Liver (tissue), 9 donors: ENCODE measurements around the gene RNGTT. TPM values are rescaled to one million over a fixed set of nuclear protein-coding genes. Genes with fewer than 3 reads are reported as not detected.

Experiments
- DNase-seq: peaks from one replicate; pipeline ENCODE4 v3.0.0-alpha.2; 2017; ENCODE audit warnings: low spot score
- H3K27ac ChIP-seq, 2 donors: one replicate each; pipeline ENCODE4 v1.7.0; 2013; ENCODE audit warnings: inconsistent platforms in 2 of 2, low read length in 2 of 2, control low read depth in 1 of 2, low read depth in 1 of 2, mild to moderate bottlenecking in 1 of 2
- H3K27me3 ChIP-seq, 4 donors: one replicate each; pipeline versions ENCODE4 v1.6.1 to v1.7.0; 2013; ENCODE audit warnings: low read length in 3 of 4, inconsistent platforms in 1 of 4, mild to moderate bottlenecking in 1 of 4, moderate library complexity in 1 of 4; ENCODE audit not compliant: control insufficient read depth in 4 of 4, insufficient read depth in 4 of 4
- H3K36me3 ChIP-seq, 4 donors: one replicate each; pipeline versions ENCODE4 v1.6.1 to v1.7.0; 2013; ENCODE audit warnings: low read length in 3 of 4, mild to moderate bottlenecking in 3 of 4, low read depth in 1 of 4, moderate library complexity in 1 of 4; ENCODE audit not compliant: control insufficient read depth in 4 of 4, insufficient read depth in 3 of 4
- H3K4me1 ChIP-seq, 4 donors: one replicate each; pipeline versions ENCODE4 v1.6.1 to v1.7.0; 2013; ENCODE audit warnings: low read length in 3 of 4, mild to moderate bottlenecking in 3 of 4, moderate library complexity in 1 of 4; ENCODE audit not compliant: control insufficient read depth in 4 of 4, insufficient read depth in 4 of 4
- H3K4me3 ChIP-seq, 3 donors: one replicate each; pipeline versions ENCODE4 v1.6.1 to v1.7.0; 2013; ENCODE audit warnings: low read length in 3 of 3, control low read depth in 1 of 3, low read depth in 1 of 3, mild to moderate bottlenecking in 1 of 3
- H3K9ac ChIP-seq, 2 donors: one replicate each; pipeline ENCODE4 v1.7.0; 2013; ENCODE audit warnings: low read length in 2 of 2, mild to moderate bottlenecking in 2 of 2, moderate library complexity in 2 of 2, control low read depth in 1 of 2, low read depth in 1 of 2
- H3K9me3 ChIP-seq, 4 donors: one replicate each; pipeline versions ENCODE4 v1.6.1 to v1.7.0; 2013; ENCODE audit warnings: low read length in 3 of 4; ENCODE audit not compliant: control insufficient read depth in 4 of 4
- ATF3 ChIP-seq: IDR thresholded peaks from 2 replicates; pipeline ENCODE4 v1.6.1; 2016; ENCODE audit warnings: antibody characterized with exemption
- CTCF ChIP-seq: fragments of 150-350 bp; IDR thresholded peaks from 2 replicates; pipeline ENCODE4 v1.5.1; 2017; ENCODE audit warnings: improper control_type of control experiment, low read depth, low read length; ENCODE audit not compliant: missing input control
- EGR1 ChIP-seq, 2 donors: IDR thresholded peaks; 2 replicates each; pipeline ENCODE4 v1.6.1; 2016 to 2018; ENCODE audit warnings: antibody characterized with exemption in 2 of 2, low read depth in 2 of 2
- FOXA1 ChIP-seq: IDR thresholded peaks from 2 replicates; pipeline ENCODE4 v1.6.1; 2016; ENCODE audit warnings: antibody characterized with exemption
- GABPA ChIP-seq, 2 donors: IDR thresholded peaks in 1 of 2; conservative IDR thresholded peaks in 1 of 2; 2 replicates each; pipeline ENCODE4 v1.6.1; 2016; ENCODE audit warnings: antibody characterized with exemption in 2 of 2, mild to moderate bottlenecking in 1 of 2, moderate library complexity in 1 of 2
- HNF4A ChIP-seq, 2 donors: conservative IDR thresholded peaks; 2 replicates each; pipeline ENCODE4 v1.6.1; 2016; ENCODE audit warnings: antibody characterized with exemption in 2 of 2, mild to moderate bottlenecking in 2 of 2
- HNF4G ChIP-seq: IDR thresholded peaks from 2 replicates; pipeline ENCODE4 v1.6.1; 2016; ENCODE audit warnings: antibody characterized with exemption
- JUND ChIP-seq, 2 donors: IDR thresholded peaks; 2 replicates each; pipeline ENCODE4 v1.6.1; 2016; ENCODE audit warnings: antibody characterized with exemption in 2 of 2
- MAX ChIP-seq: IDR thresholded peaks from 2 replicates; pipeline ENCODE4 v1.6.1; 2016; ENCODE audit warnings: antibody characterized with exemption
- NR2F2 ChIP-seq: IDR thresholded peaks from 2 replicates; pipeline ENCODE4 v1.6.1; 2016; ENCODE audit warnings: antibody characterized with exemption
- REST ChIP-seq: IDR thresholded peaks from 2 replicates; pipeline ENCODE4 v1.6.1; 2016; ENCODE audit warnings: antibody characterized with exemption, mild to moderate bottlenecking
- RXRA ChIP-seq, 2 donors: IDR thresholded peaks; 2 replicates each; pipeline ENCODE4 v1.6.1; 2017 to 2018; ENCODE audit warnings: antibody characterized with exemption in 2 of 2, mild to moderate bottlenecking in 1 of 2
- SP1 ChIP-seq: IDR thresholded peaks from 2 replicates; pipeline ENCODE4 v1.6.1; 2018; ENCODE audit warnings: antibody characterized with exemption, mild to moderate bottlenecking
- TAF1 ChIP-seq: conservative IDR thresholded peaks from 2 replicates; pipeline ENCODE4 v1.6.1; 2016; ENCODE audit warnings: antibody characterized with exemption, mild to moderate bottlenecking
- YY1 ChIP-seq: IDR thresholded peaks from 2 replicates; pipeline ENCODE4 v1.6.1; 2016; ENCODE audit warnings: antibody characterized with exemption, mild to moderate bottlenecking
- ZBTB33 ChIP-seq: IDR thresholded peaks from 2 replicates; pipeline ENCODE4 v1.6.1; 2016; ENCODE audit warnings: antibody characterized with exemption
- WGBS: extraction: QIAGEN DNeasy Blood & Tissue Kit; methylation state at CpG from one replicate; pipeline ENCODE4 v1.1.7; 2013; 5-methylcytosine and 5-hydroxymethylcytosine counted together
- polyA plus RNA-seq, 2 donors: library from polyadenylated mRNA; stranded (reverse) in 1 of 2; unstranded in 1 of 2; fragments of 200-250 nt in 1 of 2; fragments of >200 nt in 1 of 2; fragmentation: Nextera tagmentation in 1 of 2; extraction: Ambion mirVana in 1 of 2; gene quantifications; one replicate each; pipeline versions ENCODE4 v1.2.1 to v1.2.3, GENCODE V29; 2013 to 2015
- total RNA-seq, 2 donors: library from RNA; depleted of rRNA; stranded (reverse); fragments of >200 nt; gene quantifications; one replicate each; pipeline ENCODE4 v1.2.3, GENCODE V29; 2014
- donor health status: healthy.
- donor health status: healthy.
- donor health status: healthy.
- donor health status: healthy.
- donor health status: healthy.

Gene RNGTT
- total and polyA plus RNA-seq, 4 donors = 4.1 to 20.8 (median 7.2) TPM

- TF ChIP-seq FOXA1 (no peak), ATF3 (no peak), JUND (IDR thresholded peaks at IDR 0.05) (no peak), RXRA (IDR thresholded peaks at IDR 0.05) (no peak), GABPA (IDR thresholded peaks at IDR 0.05 in 1 of 2, conservative IDR thresholded peaks at IDR 0.05 in 1 of 2) (no peak), CTCF (no peak), ZBTB33 (no peak), MAX (no peak), NR2F2 (no peak), HNF4G (no peak), SP1 (no peak), REST (no peak), YY1 (no peak), TAF1 (no peak)
- Histone ChIP-seq H3K9ac (no peak overlapping the region), H3K4me1 (no peaks in the 10 kb centered on the region), H3K27ac (no peak overlapping the region), H3K4me3 (no peak overlapping the region), H3K9me3 (peaks cover 0 to 3% (median under 1%) of the 10 kb centered on the region in 4 donors), H3K27me3 (no peaks in the 10 kb centered on the region), H3K36me3 (no peaks in the 10 kb centered on the region)
- DNase-seq = no peak
- WGBS = 62% methylated on average over 3 of the region's 3 CpGs
Measured at GRCh38 chr6:88573561-88573960, 389.9 kb downstream of the RNGTT start.

GRCh38 chr6:88572449-88573139, 390.8 kb downstream of the RNGTT start:
- WGBS = 46% methylated on average over 3 of the region's 3 CpGs
- Histone ChIP-seq H3K9ac (no peak overlapping the region), H3K9me3 (peaks cover 0 to 4% (median under 1%) of the 10 kb centered on the region in 4 donors), H3K36me3 (no peaks in the 10 kb centered on the region), H3K4me3 (no peak overlapping the region), H3K27me3 (no peaks in the 10 kb centered on the region), H3K27ac (no peak overlapping the region), H3K4me1 (no peaks in the 10 kb centered on the region)
- no peak for DNase-seq
- TF ChIP-seq REST (no peak), FOXA1 (no peak), HNF4A (conservative IDR thresholded peaks at IDR 0.05) (no peak), HNF4G (no peak), ATF3 (no peak), TAF1 (no peak), MAX (no peak), YY1 (no peak), EGR1 (IDR thresholded peaks at IDR 0.05; ENCODE audit: low read depth in 2 of 2) (no peak), ZBTB33 (no peak), JUND (IDR thresholded peaks at IDR 0.05) (no peak), NR2F2 (no peak), SP1 (no peak)
